ENCODE data around the gene DNAH2.

GRCh38 chr17:7767405-7768021 lies 50.0 kb downstream of the DNAH2 start:
- TF ChIP-seq SP1 (IDR thresholded peaks at IDR 0.05) (no peak), BHLHE40 (IDR thresholded peaks at IDR 0.05; ENCODE audit: borderline replicate concordance) (no peak), FOXA1 (IDR thresholded peaks at IDR 0.05) (no peak), ARNT (IDR thresholded peaks at IDR 0.05) (no peak), FOXK2 (IDR thresholded peaks at IDR 0.05) (no peak), ZNF384 (IDR thresholded peaks at IDR 0.05) (no peak), FOXM1 (IDR thresholded peaks at IDR 0.05; ENCODE audit: borderline replicate concordance) (no peak), SUZ12 (IDR thresholded peaks at IDR 0.05) (no peak), LEF1 (IDR thresholded peaks at IDR 0.05; ENCODE audit: borderline replicate concordance) (no peak), CTBP1 (IDR thresholded peaks at IDR 0.05; ENCODE audit: borderline replicate concordance) (no peak), ELF4 (IDR thresholded peaks at IDR 0.05) (no peak), HDGF (IDR thresholded peaks at IDR 0.05; ENCODE audit: borderline replicate concordance) (no peak), NFRKB (IDR thresholded peaks at IDR 0.05) (no peak), L3MBTL2 (conservative IDR thresholded peaks at IDR 0.05) (no peak)

Measured in HEK293T (cell line).